Measurements from ENCODE around the gene GMCL2.

GRCh38 chr5:178213003-178213461 lies 25.9 kb upstream of the GMCL2 start:
- TF ChIP-seq EZH2phosphoT487 (IDR thresholded peaks at IDR 0.05; ENCODE audit: borderline replicate concordance, low read length) = no peak
- no peak for TF ChIP-seq CTCF (IDR thresholded peaks at IDR 0.05; ENCODE audit: low read depth, low read length, poor library complexity, severe bottlenecking)
